Thyroid gland (tissue), 4 donors: Measurements from ENCODE around the gene GMEB1. TPM values are rescaled to one million over a fixed set of nuclear protein-coding genes. Genes with fewer than 3 reads are reported as not detected.

Source experiments
- DNase-seq, 2 donors: peaks; one replicate each; pipeline ENCODE4 v3.0.0-alpha.2; 2019
- H3K27ac ChIP-seq, 3 donors: fragments of 200-600 bp; sonication (generic); 1 replicate in 2 of 3; 2 replicates in 1 of 3; pipeline ENCODE4 v1.5.1; 2016 to 2019; ENCODE audit warnings: mild to moderate bottlenecking in 1 of 3, moderate library complexity in 1 of 3
- H3K27me3 ChIP-seq: fragments of 200-600 bp; sonication (generic); one replicate; pipeline ENCODE4 v1.5.1; 2019
- H3K36me3 ChIP-seq, 2 donors: fragments of 200-600 bp; sonication (generic); one replicate each; pipeline ENCODE4 v1.5.1; 2016 to 2019
- H3K4me1 ChIP-seq, 2 donors: fragments of 200-600 bp; sonication (generic); one replicate each; pipeline ENCODE4 v1.5.1; 2017 to 2019
- H3K4me3 ChIP-seq, 3 donors: fragments of 200-600 bp; sonication (generic); replicated peaks in 1 of 3; 1 replicate in 2 of 3; 2 replicates in 1 of 3; pipeline ENCODE4 v1.5.1; 2016; ENCODE audit warnings: mild to moderate bottlenecking in 1 of 3
- H3K9me3 ChIP-seq: fragments of 200-600 bp; sonication (generic); one replicate; pipeline ENCODE4 v1.5.1; 2017
- CTCF ChIP-seq, 6 experiments: fragments of 200-600 bp in 3 of 6; fragments of 450-650 bp in 3 of 6; sonication (generic) in 3 of 6; IDR thresholded peaks; one replicate each; pipeline ENCODE4 v1.5.1; 2016 to 2019; ENCODE audit warnings: antibody characterized with exemption in 6 of 6, mild to moderate bottlenecking in 2 of 6, inconsistent platforms in 1 of 6, moderate library complexity in 1 of 6
- POLR2A ChIP-seq, 2 donors: fragments of 450-650 bp; IDR thresholded peaks; one replicate each; pipeline ENCODE4 v1.6.1; 2017; ENCODE audit warnings: antibody characterized with exemption in 2 of 2, mild to moderate bottlenecking in 2 of 2, moderate library complexity in 1 of 2
- WGBS, 2 donors: methylation state at CpG; one replicate each; pipeline ENCODE4 v1.1.5; 2017; 5-methylcytosine and 5-hydroxymethylcytosine counted together
- intact Hi-C: fragments of 100-400 bp; cut with DNase I; formaldehyde crosslinking; loops from one replicate; pipeline ENCODE4 v1.15.1; 2023
- total RNA-seq, 4 donors: library from RNA; depleted of rRNA; stranded (reverse); fragments of >200 nt; gene quantifications; one replicate each; pipeline ENCODE4 v1.2.3, GENCODE V29; 2016

GMEB1 gene
- 10 to 100 TPM in 2 of 4 donors, 1 to 10 TPM in 2; 5.5 to 13.5 (median 11.6) TPM for total RNA-seq

- no peaks in the 10 kb centered on the region for H3K27me3 ChIP-seq
- peak; percentile 87 to 88 for DNase-seq
- intact Hi-C loops = no loop called here
- TF ChIP-seq CTCF (IDR thresholded peaks at IDR 0.05) (peak in 1 of 6 experiments; percentile 28), POLR2A (IDR thresholded peaks at IDR 0.05) (peak in 1 of 2 donors; percentile 7)
- H3K36me3 ChIP-seq = no peaks in the 10 kb centered on the region
- peak within 1 kb of the TSS; percentile 48 to 95 (median 90) for H3K4me3 ChIP-seq
- no peaks in the 10 kb centered on the region for H3K9me3 ChIP-seq
- peaks cover 9 to 16% of the 10 kb centered on the region in 2 donors for H3K4me1 ChIP-seq
- H3K27ac ChIP-seq = peak within 1 kb of the TSS; percentile 96 to 98 (median 97)
- WGBS, 2 donors = 2 to 4% methylated on average over 7 to 21 of the region's 57 CpGs
Observed at GRCh38 chr1:28668191-28668955, at the start of gene GMEB1. Gene GMEB1 (plus strand): TSS chr1:28668784. CDS start chr1:28683613, 14,829 bp downstream.

- H3K27me3 ChIP-seq = no peaks in the 10 kb centered on the region
- H3K27ac ChIP-seq = no peak overlapping the region
- no peaks in the 10 kb centered on the region for H3K36me3 ChIP-seq
- 94 to 97% methylated on average over 1 of the region's 1 CpG for WGBS, 2 donors
- no peak for DNase-seq
- H3K4me1 ChIP-seq = no peaks in the 10 kb centered on the region
- no peaks in the 10 kb centered on the region for H3K9me3 ChIP-seq
- TF ChIP-seq CTCF (IDR thresholded peaks at IDR 0.05) = no peak
- intact Hi-C loops = no loop called here
- H3K4me3 ChIP-seq = no peak overlapping the region
Observed at GRCh38 chr1:28631713-28632112, 36.9 kb upstream of the GMEB1 start.

- WGBS, 2 donors = 96% methylated on average over 4 of the region's 4 CpGs
- no peaks in the 10 kb centered on the region for H3K27me3 ChIP-seq
- no peak overlapping the region for H3K4me3 ChIP-seq
- no peak for DNase-seq
- intact Hi-C loops = no loop called here
- TF ChIP-seq CTCF (IDR thresholded peaks at IDR 0.05) (no peak), POLR2A (IDR thresholded peaks at IDR 0.05) (no peak)
- no peak overlapping the region for H3K27ac ChIP-seq
- no peaks in the 10 kb centered on the region for H3K9me3 ChIP-seq
- no peaks in the 10 kb centered on the region for H3K36me3 ChIP-seq
- H3K4me1 ChIP-seq = no peaks in the 10 kb centered on the region
Observed at GRCh38 chr1:28632560-28632959, 36.0 kb upstream of the GMEB1 start.

- TF ChIP-seq CTCF (IDR thresholded peaks at IDR 0.05) (no peak), POLR2A (IDR thresholded peaks at IDR 0.05) (no peak)
Observed at GRCh38 chr1:28640766-28641165, 27.8 kb upstream of the GMEB1 start.

More at GRCh38 chr1:28640766-28641165, 27.8 kb upstream of the GMEB1 start:
- H3K4me3 ChIP-seq = no peak overlapping the region
- intact Hi-C loops = loop anchor here (5.0 to 10.0 kb wide), 2 partner anchors 97 to 234 kb away; partner anchors contain the start of gene YTHDF2
- no peak for DNase-seq
- H3K36me3 ChIP-seq = no peaks in the 10 kb centered on the region
- peaks cover 10 to 18% of the 10 kb centered on the region in 2 donors for H3K4me1 ChIP-seq
- 96 to 100% methylated on average over 1 of the region's 1 CpG for WGBS, 2 donors
- no peak overlapping the region for H3K27ac ChIP-seq
- no peaks in the 10 kb centered on the region for H3K9me3 ChIP-seq
- H3K27me3 ChIP-seq = no peaks in the 10 kb centered on the region
